ENCODE data around the gene ENOX1. TPM values are rescaled to one million over a fixed set of nuclear protein-coding genes. Genes with fewer than 3 reads are reported as not detected.
A peak's percentile ranks its signal among the peaks of the same experiment; 100 is the strongest.

Gene ENOX1
- total RNA-seq, 1 donor from 2014 or later: 0.71 TPM

DNA sequence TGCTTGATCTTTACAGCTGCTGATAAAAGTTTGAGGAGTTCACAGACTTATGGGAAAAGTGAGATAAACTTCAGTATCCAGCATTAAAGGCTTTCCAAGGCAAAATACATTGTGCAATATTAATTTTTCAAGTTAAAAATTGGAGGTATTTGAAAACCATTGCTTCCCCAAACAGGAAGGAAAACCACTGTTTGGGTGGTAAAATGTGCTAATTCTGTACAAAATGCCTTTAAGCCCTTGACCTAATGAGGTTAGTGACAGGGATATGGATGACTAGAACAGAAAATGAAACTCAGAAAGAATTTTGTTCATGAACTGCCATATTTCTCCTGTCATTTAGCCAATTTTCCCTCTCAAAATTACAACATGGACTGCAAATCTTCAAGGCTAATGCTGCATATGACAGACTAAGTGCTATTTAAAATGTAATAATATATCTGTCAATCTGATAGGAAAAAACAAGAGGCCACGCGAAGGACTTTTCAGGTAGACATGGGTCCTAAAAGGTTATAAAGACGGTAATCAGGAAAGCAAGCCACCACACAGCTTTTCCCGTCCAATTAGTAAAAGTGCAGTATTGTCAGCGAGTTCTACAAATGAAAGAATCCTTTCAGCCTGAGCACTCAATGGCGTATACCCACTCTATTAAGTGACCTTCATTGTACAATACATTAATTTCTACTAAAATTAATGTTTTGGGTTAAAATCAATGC lies 212.8 kb downstream of the ENOX1 start:
- Histone ChIP-seq H3K27me3 (ENCODE audit: control insufficient read depth, insufficient read depth, low read length) (no peaks in the 10 kb centered on the region), H3K4me3 (ENCODE audit: low read depth, low read length) (no peak overlapping the region), H3K36me3 (ENCODE audit: control insufficient read depth, insufficient read depth, low read length) (no peaks in the 10 kb centered on the region)
- no peak for DNase-seq (ENCODE audit: low read depth)
- TF ChIP-seq, protein P1, sequence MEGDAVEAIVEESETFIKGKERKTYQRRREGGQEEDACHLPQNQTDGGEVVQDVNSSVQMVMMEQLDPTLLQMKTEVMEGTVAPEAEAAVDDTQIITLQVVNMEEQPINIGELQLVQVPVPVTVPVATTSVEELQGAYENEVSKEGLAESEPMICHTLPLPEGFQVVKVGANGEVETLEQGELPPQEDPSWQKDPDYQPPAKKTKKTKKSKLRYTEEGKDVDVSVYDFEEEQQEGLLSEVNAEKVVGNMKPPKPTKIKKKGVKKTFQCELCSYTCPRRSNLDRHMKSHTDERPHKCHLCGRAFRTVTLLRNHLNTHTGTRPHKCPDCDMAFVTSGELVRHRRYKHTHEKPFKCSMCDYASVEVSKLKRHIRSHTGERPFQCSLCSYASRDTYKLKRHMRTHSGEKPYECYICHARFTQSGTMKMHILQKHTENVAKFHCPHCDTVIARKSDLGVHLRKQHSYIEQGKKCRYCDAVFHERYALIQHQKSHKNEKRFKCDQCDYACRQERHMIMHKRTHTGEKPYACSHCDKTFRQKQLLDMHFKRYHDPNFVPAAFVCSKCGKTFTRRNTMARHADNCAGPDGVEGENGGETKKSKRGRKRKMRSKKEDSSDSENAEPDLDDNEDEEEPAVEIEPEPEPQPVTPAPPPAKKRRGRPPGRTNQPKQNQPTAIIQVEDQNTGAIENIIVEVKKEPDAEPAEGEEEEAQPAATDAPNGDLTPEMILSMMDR (IDR thresholded peaks at IDR 0.05; ENCODE audit: insufficient read depth, low read length, poor library complexity, severe bottlenecking): no peak

DNA sequence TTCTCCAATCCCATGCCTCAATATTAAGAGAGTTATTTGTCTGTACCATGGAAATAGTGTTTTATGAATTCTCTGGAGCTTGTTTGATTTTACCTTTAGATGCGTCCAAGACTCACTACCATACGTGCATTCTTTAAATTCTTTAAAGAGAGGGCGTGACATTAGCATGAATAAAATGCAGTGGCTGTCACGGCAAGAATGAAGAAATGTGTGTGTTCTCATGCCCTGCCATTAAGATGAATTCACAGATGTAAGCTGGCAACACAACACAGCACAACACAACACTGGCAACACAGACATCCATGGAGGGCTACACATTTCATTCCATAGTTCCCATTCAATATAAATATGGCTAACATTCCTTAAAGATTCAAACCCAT lies 213.4 kb downstream of the ENOX1 start:
- DNase-seq (ENCODE audit: low read depth): peak; percentile 16

DNA sequence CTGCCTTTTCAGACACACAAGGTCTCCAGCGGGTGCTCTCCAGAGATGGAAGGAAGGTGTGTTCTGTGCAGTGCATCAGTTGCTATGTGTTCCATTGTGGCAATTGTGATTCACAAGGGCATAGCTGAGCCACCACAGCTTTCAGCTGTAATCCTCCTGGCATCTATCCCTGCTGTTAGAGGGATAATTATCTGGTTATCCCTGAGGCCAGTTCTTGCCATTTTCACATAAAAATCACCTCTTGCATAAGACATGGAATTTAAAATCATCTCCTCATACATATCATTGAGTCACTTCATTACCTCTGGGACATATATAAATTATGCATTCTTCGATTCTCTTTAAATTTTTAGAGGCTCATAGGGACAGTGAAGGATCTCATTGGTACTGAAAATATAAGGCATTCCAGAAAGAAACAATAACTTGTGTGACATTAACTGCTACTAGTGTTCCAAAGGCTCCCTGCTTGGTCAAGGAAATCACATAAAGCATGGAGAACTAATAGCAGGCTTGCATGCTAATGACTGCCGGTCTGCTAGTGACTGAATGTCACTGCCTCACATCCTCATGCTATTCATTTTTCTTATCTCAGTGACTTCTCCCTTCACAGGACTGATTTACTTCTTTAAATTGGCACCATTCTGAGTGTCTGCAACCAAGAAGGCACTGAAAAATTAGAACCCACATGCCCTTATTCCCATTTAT lies 214.0 kb downstream of the ENOX1 start:
- Histone ChIP-seq H3K27me3 (ENCODE audit: control insufficient read depth, insufficient read depth, low read length) (no peaks in the 10 kb centered on the region), H3K36me3 (ENCODE audit: control insufficient read depth, insufficient read depth, low read length) (no peaks in the 10 kb centered on the region), H3K4me3 (ENCODE audit: low read depth, low read length) (no peak overlapping the region)
- TF ChIP-seq, protein P1 (IDR thresholded peaks at IDR 0.05; ENCODE audit: insufficient read depth, low read length, poor library complexity, severe bottlenecking): no peak
- DNase-seq (ENCODE audit: low read depth): no peak

More for the DNA sequence above, 213.4 kb downstream of the ENOX1 start:
- TF ChIP-seq, protein P1 (IDR thresholded peaks at IDR 0.05; ENCODE audit: insufficient read depth, low read length, poor library complexity, severe bottlenecking): no peak
- no peaks in the 10 kb centered on the region for H3K27me3 ChIP-seq (ENCODE audit: control insufficient read depth, insufficient read depth, low read length)
- H3K36me3 ChIP-seq (ENCODE audit: control insufficient read depth, insufficient read depth, low read length): no peaks in the 10 kb centered on the region
- H3K4me3 ChIP-seq (ENCODE audit: low read depth, low read length): no peak overlapping the region

DNA sequence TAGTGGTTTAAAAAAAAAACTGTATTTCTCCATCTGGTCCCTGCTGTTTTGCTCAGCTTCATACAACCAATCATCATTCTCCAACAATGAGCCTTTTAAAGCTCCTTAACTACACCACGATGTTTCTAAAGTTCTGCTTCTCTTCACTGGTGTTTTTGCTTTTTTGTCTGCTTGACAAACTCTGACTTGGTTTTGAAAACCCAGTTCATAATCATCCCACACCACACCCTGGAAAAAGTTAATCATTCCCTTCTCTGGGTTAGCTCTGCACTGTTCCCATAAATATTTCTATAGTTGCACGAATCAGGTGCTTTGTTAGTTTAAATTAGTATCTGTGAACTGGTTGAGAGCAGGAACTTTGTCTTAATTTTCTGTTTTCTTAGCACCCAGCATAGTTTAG lies 217.1 kb downstream of the ENOX1 start:
- no peak for DNase-seq (ENCODE audit: low read depth)
- TF ChIP-seq, protein P1 (IDR thresholded peaks at IDR 0.05; ENCODE audit: insufficient read depth, low read length, poor library complexity, severe bottlenecking): no peak
- no peaks in the 10 kb centered on the region for H3K27me3 ChIP-seq (ENCODE audit: control insufficient read depth, insufficient read depth, low read length)
- H3K4me3 ChIP-seq (ENCODE audit: low read depth, low read length): no peak overlapping the region
- H3K36me3 ChIP-seq (ENCODE audit: control insufficient read depth, insufficient read depth, low read length): no peaks in the 10 kb centered on the region

DNA sequence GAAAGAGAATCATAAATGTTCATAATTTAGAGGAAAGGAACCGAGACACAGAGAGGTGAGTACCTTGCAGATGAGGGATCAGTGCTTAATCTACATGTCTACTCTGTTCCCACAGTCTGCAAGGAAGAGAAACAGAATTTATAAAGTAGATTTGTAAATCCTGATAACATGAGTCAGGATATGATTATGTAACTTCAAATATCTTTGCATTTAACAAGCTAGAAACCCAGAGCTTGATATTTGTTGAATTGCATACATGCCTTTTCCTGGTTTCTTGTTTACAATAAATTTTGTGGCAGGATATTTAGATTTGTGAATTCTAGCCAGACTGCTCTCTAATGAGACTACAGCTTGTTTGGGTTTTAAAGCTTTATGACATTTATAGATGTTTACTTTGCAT lies 219.2 kb downstream of the ENOX1 start:
- Histone ChIP-seq H3K36me3 (ENCODE audit: control insufficient read depth, insufficient read depth, low read length) (no peaks in the 10 kb centered on the region), H3K4me3 (ENCODE audit: low read depth, low read length) (no peak overlapping the region), H3K27me3 (ENCODE audit: control insufficient read depth, insufficient read depth, low read length) (no peaks in the 10 kb centered on the region)
- TF ChIP-seq, protein P1 (IDR thresholded peaks at IDR 0.05; ENCODE audit: insufficient read depth, low read length, poor library complexity, severe bottlenecking): no peak
- no peak for DNase-seq (ENCODE audit: low read depth)

Data from kidney epithelial cell (primary cell).